Measurements from ENCODE around the gene RUVBL1. TPM values are rescaled to one million over a fixed set of nuclear protein-coding genes. Genes with fewer than 3 reads are reported as not detected.

Gene RUVBL1
- total RNA-seq, 1 donor from 2014 or later = 33.1 TPM

DNA sequence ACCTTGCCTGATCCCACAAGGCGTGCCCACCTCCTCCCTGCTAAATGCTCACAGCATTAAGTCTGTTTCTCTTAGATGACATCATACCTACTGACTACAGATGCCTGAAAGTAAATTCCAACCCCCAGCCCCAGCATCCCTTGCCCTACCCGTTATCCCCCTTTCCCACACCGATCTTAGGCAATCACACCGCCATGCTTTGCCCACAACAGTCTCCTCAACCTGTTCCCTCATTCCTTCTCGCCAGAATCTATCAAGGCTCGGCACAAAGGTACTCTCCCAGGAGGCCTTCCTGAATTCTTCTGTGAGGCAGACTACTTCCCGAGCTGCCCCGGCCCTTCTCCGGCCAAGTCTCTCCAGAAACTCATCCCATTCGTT, 72.2 kb downstream of the RUVBL1 start:
- Mint-ChIP-seq H3K27ac (ENCODE audit: unreplicated experiment) (peak overlapping the region; percentile 92), H3K9me3 (ENCODE audit: unreplicated experiment) (peaks cover 7% of the 10 kb centered on the region), H3K36me3 (ENCODE audit: unreplicated experiment) (no peaks in the 10 kb centered on the region), H3K4me1 (ENCODE audit: low read depth, unreplicated experiment) (peaks cover 23% of the 10 kb centered on the region), H3K27me3 (ENCODE audit: unreplicated experiment) (peaks cover 2% of the 10 kb centered on the region), H3K4me3 (ENCODE audit: unreplicated experiment) (peak overlapping the region; percentile 94)
- TF ChIP-seq, protein P1, sequence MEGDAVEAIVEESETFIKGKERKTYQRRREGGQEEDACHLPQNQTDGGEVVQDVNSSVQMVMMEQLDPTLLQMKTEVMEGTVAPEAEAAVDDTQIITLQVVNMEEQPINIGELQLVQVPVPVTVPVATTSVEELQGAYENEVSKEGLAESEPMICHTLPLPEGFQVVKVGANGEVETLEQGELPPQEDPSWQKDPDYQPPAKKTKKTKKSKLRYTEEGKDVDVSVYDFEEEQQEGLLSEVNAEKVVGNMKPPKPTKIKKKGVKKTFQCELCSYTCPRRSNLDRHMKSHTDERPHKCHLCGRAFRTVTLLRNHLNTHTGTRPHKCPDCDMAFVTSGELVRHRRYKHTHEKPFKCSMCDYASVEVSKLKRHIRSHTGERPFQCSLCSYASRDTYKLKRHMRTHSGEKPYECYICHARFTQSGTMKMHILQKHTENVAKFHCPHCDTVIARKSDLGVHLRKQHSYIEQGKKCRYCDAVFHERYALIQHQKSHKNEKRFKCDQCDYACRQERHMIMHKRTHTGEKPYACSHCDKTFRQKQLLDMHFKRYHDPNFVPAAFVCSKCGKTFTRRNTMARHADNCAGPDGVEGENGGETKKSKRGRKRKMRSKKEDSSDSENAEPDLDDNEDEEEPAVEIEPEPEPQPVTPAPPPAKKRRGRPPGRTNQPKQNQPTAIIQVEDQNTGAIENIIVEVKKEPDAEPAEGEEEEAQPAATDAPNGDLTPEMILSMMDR (IDR thresholded peaks at IDR 0.05; ENCODE audit: partially characterized antibody, unreplicated experiment) = no peak
- no peak for DNase-seq

DNA sequence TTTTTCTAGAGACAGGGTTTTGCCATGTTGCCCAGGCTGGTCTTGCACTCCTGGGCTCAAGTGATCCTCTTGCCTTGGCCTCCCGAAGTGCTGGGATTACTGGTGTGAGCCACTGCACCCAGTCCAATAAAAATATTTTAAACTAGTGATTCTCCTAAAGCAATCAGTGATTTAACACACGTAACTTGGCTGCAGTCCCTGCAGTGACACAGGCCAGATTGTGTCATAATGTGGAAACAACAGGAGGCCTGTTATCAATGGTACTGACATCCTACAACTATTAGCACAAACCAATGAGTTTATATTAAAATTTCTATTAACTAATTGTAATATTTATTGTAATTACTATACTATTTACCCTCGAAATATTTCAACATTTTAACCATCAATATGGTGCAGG, 73.0 kb downstream of the RUVBL1 start:
- TF ChIP-seq, protein P1 (IDR thresholded peaks at IDR 0.05; ENCODE audit: partially characterized antibody, unreplicated experiment) = no peak
- peaks cover 2% of the 10 kb centered on the region for H3K27me3 Mint-ChIP-seq (ENCODE audit: unreplicated experiment)
- H3K36me3 Mint-ChIP-seq (ENCODE audit: unreplicated experiment) = no peaks in the 10 kb centered on the region
- H3K9me3 Mint-ChIP-seq (ENCODE audit: unreplicated experiment) = peaks cover 7% of the 10 kb centered on the region
- DNase-seq = no peak
- H3K4me1 Mint-ChIP-seq (ENCODE audit: low read depth, unreplicated experiment) = peaks cover 23% of the 10 kb centered on the region
- H3K4me3 Mint-ChIP-seq (ENCODE audit: unreplicated experiment) = no peak overlapping the region
- no peak overlapping the region for H3K27ac Mint-ChIP-seq (ENCODE audit: unreplicated experiment)

DNA sequence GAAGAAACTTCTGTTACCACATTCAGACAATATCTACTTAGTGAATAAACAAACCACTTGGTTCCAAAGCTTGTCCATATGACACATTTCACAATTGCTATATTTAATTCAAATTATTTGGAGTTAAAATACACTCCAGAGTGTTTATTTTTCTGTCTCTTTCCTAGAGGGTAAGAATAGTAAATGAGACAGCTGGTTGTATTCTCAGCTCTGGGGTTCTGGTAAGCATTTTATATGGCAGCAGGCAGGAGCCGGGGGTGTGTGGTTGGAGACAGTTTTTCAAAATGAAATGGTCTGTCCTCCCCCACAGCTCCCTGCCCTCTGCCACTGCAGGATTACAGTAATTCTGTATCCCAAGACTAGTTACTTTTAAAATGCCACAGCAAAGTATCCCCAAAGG, 82.3 kb downstream of the RUVBL1 start:
- Mint-ChIP-seq H3K27me3 (ENCODE audit: unreplicated experiment) (no peaks in the 10 kb centered on the region), H3K36me3 (ENCODE audit: unreplicated experiment) (no peaks in the 10 kb centered on the region), H3K9me3 (ENCODE audit: unreplicated experiment) (no peaks in the 10 kb centered on the region), H3K27ac (ENCODE audit: unreplicated experiment) (no peak overlapping the region), H3K4me1 (ENCODE audit: low read depth, unreplicated experiment) (no peaks in the 10 kb centered on the region), H3K4me3 (ENCODE audit: unreplicated experiment) (no peak overlapping the region)
- TF ChIP-seq, protein P1 (IDR thresholded peaks at IDR 0.05; ENCODE audit: partially characterized antibody, unreplicated experiment) = no peak
- no peak for DNase-seq

DNA sequence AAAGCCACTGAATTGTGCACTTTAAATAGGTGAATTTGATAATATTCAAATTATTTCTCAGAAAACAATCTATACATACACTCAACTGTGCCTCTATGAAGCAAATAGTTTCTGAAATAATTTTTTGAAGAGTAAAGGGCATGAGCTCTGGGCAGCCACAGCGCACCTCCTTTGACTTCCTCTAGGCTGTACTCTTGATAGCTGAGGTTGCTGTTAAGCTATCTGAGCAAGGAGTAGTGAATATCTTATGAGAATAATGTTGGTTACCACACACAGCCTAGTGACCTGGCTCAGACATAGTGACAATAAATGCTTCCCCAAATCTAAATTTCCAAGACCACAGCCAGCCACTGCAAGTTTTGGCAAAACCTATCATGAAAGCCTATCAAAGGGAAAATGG, 83.0 kb downstream of the RUVBL1 start:
- Mint-ChIP-seq H3K4me1 (ENCODE audit: low read depth, unreplicated experiment) (no peaks in the 10 kb centered on the region), H3K4me3 (ENCODE audit: unreplicated experiment) (no peak overlapping the region), H3K27ac (ENCODE audit: unreplicated experiment) (no peak overlapping the region), H3K36me3 (ENCODE audit: unreplicated experiment) (no peaks in the 10 kb centered on the region), H3K9me3 (ENCODE audit: unreplicated experiment) (no peaks in the 10 kb centered on the region), H3K27me3 (ENCODE audit: unreplicated experiment) (no peaks in the 10 kb centered on the region)
- DNase-seq = no peak
- TF ChIP-seq, protein P1 (IDR thresholded peaks at IDR 0.05; ENCODE audit: partially characterized antibody, unreplicated experiment) = no peak

DNA sequence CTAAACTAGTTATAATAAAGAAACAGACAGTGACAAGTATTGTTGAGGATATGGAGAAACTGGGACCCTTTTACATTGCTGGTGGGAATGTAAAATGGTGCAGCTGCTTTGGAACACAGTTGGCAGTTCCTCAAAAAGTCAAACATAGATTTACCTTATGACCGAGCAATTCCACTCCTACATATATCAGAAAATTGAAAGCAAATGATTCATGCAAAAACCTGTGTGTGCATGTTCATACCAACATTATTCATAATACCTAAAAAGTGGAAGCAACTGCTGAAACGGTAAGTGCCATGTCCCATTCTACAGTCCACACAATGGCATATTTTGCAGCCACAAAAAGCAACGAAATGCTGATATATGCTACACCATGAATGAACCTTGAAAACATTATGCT, 83.6 kb downstream of the RUVBL1 start:
- H3K27ac Mint-ChIP-seq (ENCODE audit: unreplicated experiment) = no peak overlapping the region
- H3K36me3 Mint-ChIP-seq (ENCODE audit: unreplicated experiment) = no peaks in the 10 kb centered on the region
- no peaks in the 10 kb centered on the region for H3K27me3 Mint-ChIP-seq (ENCODE audit: unreplicated experiment)
- no peak overlapping the region for H3K4me3 Mint-ChIP-seq (ENCODE audit: unreplicated experiment)
- DNase-seq = no peak
- TF ChIP-seq, protein P1 (IDR thresholded peaks at IDR 0.05; ENCODE audit: partially characterized antibody, unreplicated experiment) = no peak
- H3K9me3 Mint-ChIP-seq (ENCODE audit: unreplicated experiment) = no peaks in the 10 kb centered on the region
- no peaks in the 10 kb centered on the region for H3K4me1 Mint-ChIP-seq (ENCODE audit: low read depth, unreplicated experiment)
